RWPE2 (cell line): ENCODE data around the gene YWHAE.

ENCODE experiments used
- ATAC-seq: fragments of 200-7000 bp; cut with Tn5 transposase; 3 replicates; pipeline ENCODE4 v1.9.1; 2021; ENCODE audit warnings: low read depth
- DNase-seq: peaks from one replicate; pipeline ENCODE4 v3.0.0-alpha.2; 2020; ENCODE audit warnings: low spot score
- H3K27ac ChIP-seq: fragments of 450-650 bp; 2 replicates; pipeline ENCODE4 v1.5.1; 2017; ENCODE audit warnings: mild to moderate bottlenecking; ENCODE audit not compliant: poor library complexity, severe bottlenecking
- H3K27me3 ChIP-seq: fragments of 250-450 bp; sonication (Bioruptor Pico); 2 replicates; pipeline ENCODE4 v1.5.1; 2021; ENCODE audit warnings: mild to moderate bottlenecking, moderate library complexity; ENCODE audit not compliant: insufficient read depth, poor library complexity, severe bottlenecking
- H3K36me3 ChIP-seq: fragments of 250-450 bp; sonication (Bioruptor Pico); 2 replicates; pipeline ENCODE4 v1.5.1; 2020; ENCODE audit warnings: low read depth, mild to moderate bottlenecking, moderate library complexity
- H3K4me1 ChIP-seq: fragments of 250-450 bp; sonication (Bioruptor Pico); 2 replicates; pipeline ENCODE4 v1.5.1; 2021; ENCODE audit warnings: mild to moderate bottlenecking, moderate library complexity; ENCODE audit not compliant: insufficient read depth, poor library complexity, severe bottlenecking
- H3K4me3 ChIP-seq: fragments of 250-450 bp; sonication (Bioruptor Pico); 2 replicates; pipeline ENCODE4 v1.5.1; 2021; ENCODE audit warnings: mild to moderate bottlenecking, moderate library complexity; ENCODE audit not compliant: severe bottlenecking
- H3K9me3 ChIP-seq: fragments of 250-450 bp; sonication (Bioruptor Pico); 2 replicates; pipeline ENCODE4 v1.5.1; 2021; ENCODE audit warnings: mild to moderate bottlenecking, moderate library complexity; ENCODE audit not compliant: severe bottlenecking
- TF ChIP-seq, protein P1 (sequence below): fragments of 450-650 bp; IDR thresholded peaks from one replicate; pipeline ENCODE4 v1.5.1; 2017; ENCODE audit warnings: mild to moderate bottlenecking, moderate library complexity; ENCODE audit not compliant: poor library complexity, severe bottlenecking

YWHAE gene

GRCh38 chr17:1413281-1413791 lies 13.3 kb upstream of the YWHAE start:
- TF ChIP-seq, protein P1, sequence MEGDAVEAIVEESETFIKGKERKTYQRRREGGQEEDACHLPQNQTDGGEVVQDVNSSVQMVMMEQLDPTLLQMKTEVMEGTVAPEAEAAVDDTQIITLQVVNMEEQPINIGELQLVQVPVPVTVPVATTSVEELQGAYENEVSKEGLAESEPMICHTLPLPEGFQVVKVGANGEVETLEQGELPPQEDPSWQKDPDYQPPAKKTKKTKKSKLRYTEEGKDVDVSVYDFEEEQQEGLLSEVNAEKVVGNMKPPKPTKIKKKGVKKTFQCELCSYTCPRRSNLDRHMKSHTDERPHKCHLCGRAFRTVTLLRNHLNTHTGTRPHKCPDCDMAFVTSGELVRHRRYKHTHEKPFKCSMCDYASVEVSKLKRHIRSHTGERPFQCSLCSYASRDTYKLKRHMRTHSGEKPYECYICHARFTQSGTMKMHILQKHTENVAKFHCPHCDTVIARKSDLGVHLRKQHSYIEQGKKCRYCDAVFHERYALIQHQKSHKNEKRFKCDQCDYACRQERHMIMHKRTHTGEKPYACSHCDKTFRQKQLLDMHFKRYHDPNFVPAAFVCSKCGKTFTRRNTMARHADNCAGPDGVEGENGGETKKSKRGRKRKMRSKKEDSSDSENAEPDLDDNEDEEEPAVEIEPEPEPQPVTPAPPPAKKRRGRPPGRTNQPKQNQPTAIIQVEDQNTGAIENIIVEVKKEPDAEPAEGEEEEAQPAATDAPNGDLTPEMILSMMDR, result no peak
- H3K27ac ChIP-seq, result no peak overlapping the region
- no peaks in the 10 kb centered on the region for H3K9me3 ChIP-seq
- peaks cover 5% of the 10 kb centered on the region for H3K4me1 ChIP-seq
- peak; percentile 70 for ATAC-seq
- H3K4me3 ChIP-seq, result no peak overlapping the region
- peak; percentile 69 for DNase-seq
- H3K36me3 ChIP-seq, result no peaks in the 10 kb centered on the region
- H3K27me3 ChIP-seq, result no peaks in the 10 kb centered on the region

GRCh38 chr17:1412185-1413110 lies 12.4 kb upstream of the YWHAE start:
- H3K4me1 ChIP-seq, result peaks cover 5% of the 10 kb centered on the region
- no peak overlapping the region for H3K27ac ChIP-seq
- TF ChIP-seq, protein P1, result no peak
- ATAC-seq, result peak; percentile 24; the same call in 1 of the 3 replicates
- DNase-seq, result no peak
- H3K9me3 ChIP-seq, result no peaks in the 10 kb centered on the region
- no peaks in the 10 kb centered on the region for H3K36me3 ChIP-seq
- no peak overlapping the region for H3K4me3 ChIP-seq
- no peaks in the 10 kb centered on the region for H3K27me3 ChIP-seq

DNA sequence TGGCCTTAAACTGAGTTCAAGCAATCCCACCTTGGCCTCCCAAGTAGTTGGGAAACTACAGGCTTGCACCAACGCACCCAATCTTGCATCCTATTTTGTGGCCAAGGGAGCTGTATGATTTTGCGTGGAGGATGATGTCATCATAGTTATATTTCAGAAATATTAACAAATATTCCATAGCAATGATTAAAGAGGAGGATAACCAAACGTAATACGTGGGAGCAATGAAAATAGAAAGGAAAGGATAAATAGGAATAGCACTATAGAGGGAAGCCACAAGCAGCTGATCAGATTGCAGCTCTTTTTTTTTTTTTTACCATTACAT lies 2.2 kb upstream of the YWHAE start:
- TF ChIP-seq, protein P1, result no peak

GRCh38 chr17:1398931-1399678 lies 917 bp downstream of the YWHAE start:
- DNase-seq (peak; percentile 63), ATAC-seq (peak; percentile 17; the same call in 2 of the 3 replicates)
- Histone ChIP-seq H3K27me3 (no peaks in the 10 kb centered on the region), H3K9me3 (no peaks in the 10 kb centered on the region), H3K27ac (peak overlapping the region; percentile 90), H3K4me3 (peak overlapping the region; percentile 84), H3K36me3 (peaks cover 49% of the 10 kb centered on the region), H3K4me1 (peaks cover 13% of the 10 kb centered on the region)
- TF ChIP-seq, protein P1, result no peak

More for the DNA sequence above, 2.2 kb upstream of the YWHAE start:
- Histone ChIP-seq H3K9me3 (no peaks in the 10 kb centered on the region), H3K4me3 (no peak overlapping the region), H3K27me3 (no peaks in the 10 kb centered on the region), H3K27ac (no peak overlapping the region), H3K36me3 (peaks cover 21% of the 10 kb centered on the region), H3K4me1 (peaks cover 11% of the 10 kb centered on the region)
- DNase-seq (no peak), ATAC-seq (no peak)
